Gastroesophageal sphincter (tissue), 3 donors: ENCODE results near the gene RBM19.

Experiments
- EP300 ChIP-seq: sonication (generic); formaldehyde crosslinking; IDR thresholded peaks from one replicate; pipeline ENCODE4 v1.6.1; 2017; ENCODE audit warnings: antibody characterized with exemption, mild to moderate bottlenecking
- POLR2A ChIP-seq, 2 donors: fragments of 450-650 bp; IDR thresholded peaks; one replicate each; pipeline ENCODE4 v1.6.1; 2017; ENCODE audit warnings: antibody characterized with exemption in 2 of 2, mild to moderate bottlenecking in 2 of 2, moderate library complexity in 1 of 2
- POLR2AphosphoS5 ChIP-seq: sonication (generic); formaldehyde crosslinking; IDR thresholded peaks from one replicate; pipeline ENCODE4 v1.6.1; 2017; ENCODE audit warnings: antibody characterized with exemption
- TF ChIP-seq, protein P1 (sequence below), 4 experiments: fragments of 200-600 bp in 2 of 4; fragments of 450-650 bp in 2 of 4; sonication (generic) in 1 of 4; IDR thresholded peaks; one replicate each; pipeline ENCODE4 v1.5.1; 2017 to 2019; ENCODE audit warnings: antibody characterized with exemption in 4 of 4, mild to moderate bottlenecking in 2 of 4, moderate library complexity in 2 of 4

DNA sequence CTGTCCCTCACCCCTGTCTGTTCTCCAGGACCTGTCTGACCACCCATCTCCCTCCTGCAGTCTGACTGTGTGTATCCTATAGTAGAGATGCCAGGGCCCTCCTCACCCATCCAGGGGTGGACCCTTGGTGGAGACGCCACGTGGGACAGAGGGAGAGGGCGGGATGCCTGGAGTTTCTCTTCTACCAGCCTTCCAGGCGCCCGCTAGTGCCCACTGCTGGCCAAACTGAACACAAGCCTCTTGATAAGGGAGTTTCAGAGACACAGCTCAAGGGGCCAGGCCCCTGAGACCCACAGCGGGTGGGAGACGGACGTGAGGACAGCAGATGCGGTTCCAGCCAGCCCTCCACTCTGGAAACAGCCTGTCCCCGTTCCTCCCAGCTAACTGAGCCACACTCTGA is 147.3 kb downstream of the RBM19 start:
- TF ChIP-seq POLR2A (IDR thresholded peaks at IDR 0.05) (no peak), EP300 (no peak), POLR2AphosphoS5 (no peak)
- TF ChIP-seq, protein P1, sequence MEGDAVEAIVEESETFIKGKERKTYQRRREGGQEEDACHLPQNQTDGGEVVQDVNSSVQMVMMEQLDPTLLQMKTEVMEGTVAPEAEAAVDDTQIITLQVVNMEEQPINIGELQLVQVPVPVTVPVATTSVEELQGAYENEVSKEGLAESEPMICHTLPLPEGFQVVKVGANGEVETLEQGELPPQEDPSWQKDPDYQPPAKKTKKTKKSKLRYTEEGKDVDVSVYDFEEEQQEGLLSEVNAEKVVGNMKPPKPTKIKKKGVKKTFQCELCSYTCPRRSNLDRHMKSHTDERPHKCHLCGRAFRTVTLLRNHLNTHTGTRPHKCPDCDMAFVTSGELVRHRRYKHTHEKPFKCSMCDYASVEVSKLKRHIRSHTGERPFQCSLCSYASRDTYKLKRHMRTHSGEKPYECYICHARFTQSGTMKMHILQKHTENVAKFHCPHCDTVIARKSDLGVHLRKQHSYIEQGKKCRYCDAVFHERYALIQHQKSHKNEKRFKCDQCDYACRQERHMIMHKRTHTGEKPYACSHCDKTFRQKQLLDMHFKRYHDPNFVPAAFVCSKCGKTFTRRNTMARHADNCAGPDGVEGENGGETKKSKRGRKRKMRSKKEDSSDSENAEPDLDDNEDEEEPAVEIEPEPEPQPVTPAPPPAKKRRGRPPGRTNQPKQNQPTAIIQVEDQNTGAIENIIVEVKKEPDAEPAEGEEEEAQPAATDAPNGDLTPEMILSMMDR (IDR thresholded peaks at IDR 0.05) = no peak
